D721Med (cell line): ENCODE measurements around the gene TBC1D10B.

ENCODE experiments used
- DNase-seq: peaks from one replicate; pipeline ENCODE4 v3.0.0; 2011; ENCODE audit warnings: low spot score; ENCODE audit not compliant: insufficient read length
- FAIRE-seq: peaks from 2 replicates; lab custom pipeline; 2011; peaks lifted over from hg19 to GRCh38; lab: Jason Lieb, UNC
- TF ChIP-seq, protein P1 (sequence below): IDR thresholded peaks from 2 replicates; pipeline ENCODE4 v1.5.1; 2012; ENCODE audit warnings: mild to moderate bottlenecking, control low read depth; ENCODE audit not compliant: insufficient read depth; ENCODE audit errors: missing control alignments

The TBC1D10B gene

GRCh38 chr16:30380072-30380802 is 9.9 kb upstream of the TBC1D10B start:
- FAIRE-seq (no peak), DNase-seq (no peak)
- TF ChIP-seq, protein P1, sequence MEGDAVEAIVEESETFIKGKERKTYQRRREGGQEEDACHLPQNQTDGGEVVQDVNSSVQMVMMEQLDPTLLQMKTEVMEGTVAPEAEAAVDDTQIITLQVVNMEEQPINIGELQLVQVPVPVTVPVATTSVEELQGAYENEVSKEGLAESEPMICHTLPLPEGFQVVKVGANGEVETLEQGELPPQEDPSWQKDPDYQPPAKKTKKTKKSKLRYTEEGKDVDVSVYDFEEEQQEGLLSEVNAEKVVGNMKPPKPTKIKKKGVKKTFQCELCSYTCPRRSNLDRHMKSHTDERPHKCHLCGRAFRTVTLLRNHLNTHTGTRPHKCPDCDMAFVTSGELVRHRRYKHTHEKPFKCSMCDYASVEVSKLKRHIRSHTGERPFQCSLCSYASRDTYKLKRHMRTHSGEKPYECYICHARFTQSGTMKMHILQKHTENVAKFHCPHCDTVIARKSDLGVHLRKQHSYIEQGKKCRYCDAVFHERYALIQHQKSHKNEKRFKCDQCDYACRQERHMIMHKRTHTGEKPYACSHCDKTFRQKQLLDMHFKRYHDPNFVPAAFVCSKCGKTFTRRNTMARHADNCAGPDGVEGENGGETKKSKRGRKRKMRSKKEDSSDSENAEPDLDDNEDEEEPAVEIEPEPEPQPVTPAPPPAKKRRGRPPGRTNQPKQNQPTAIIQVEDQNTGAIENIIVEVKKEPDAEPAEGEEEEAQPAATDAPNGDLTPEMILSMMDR, result no peak

DNA sequence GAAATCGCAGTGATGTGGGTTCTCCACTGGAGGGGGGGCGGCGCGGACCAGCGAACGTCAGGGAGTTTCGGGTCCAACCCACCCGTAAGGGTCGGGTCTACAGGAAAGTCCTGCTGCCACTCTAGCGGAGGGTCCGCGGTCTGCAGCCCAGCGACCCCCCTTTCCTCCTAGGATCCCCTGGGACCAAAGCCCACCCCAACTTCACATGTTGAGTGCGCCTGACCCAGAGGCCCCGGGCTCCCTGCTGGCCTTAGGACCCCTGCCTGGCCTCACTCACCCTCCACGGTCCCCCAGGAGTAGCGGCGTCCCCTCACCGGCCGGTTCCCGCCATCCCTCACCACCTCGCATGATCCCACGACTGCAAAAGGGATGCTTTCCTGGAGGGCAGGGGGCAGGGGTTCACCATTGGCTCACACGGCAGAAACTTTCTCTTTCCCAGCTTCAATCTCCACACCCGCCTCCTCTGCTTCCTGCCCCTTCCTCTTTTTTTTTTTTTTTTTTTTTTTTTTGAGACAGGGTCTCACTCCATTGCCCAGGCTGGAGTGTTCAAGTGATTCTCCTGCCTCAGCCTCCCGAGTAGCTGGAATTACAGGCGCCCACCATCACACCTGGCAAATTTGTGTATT is 9.0 kb upstream of the TBC1D10B start:
- TF ChIP-seq, protein P1, result no peak
- no peak for DNase-seq
- no peak for FAIRE-seq

DNA sequence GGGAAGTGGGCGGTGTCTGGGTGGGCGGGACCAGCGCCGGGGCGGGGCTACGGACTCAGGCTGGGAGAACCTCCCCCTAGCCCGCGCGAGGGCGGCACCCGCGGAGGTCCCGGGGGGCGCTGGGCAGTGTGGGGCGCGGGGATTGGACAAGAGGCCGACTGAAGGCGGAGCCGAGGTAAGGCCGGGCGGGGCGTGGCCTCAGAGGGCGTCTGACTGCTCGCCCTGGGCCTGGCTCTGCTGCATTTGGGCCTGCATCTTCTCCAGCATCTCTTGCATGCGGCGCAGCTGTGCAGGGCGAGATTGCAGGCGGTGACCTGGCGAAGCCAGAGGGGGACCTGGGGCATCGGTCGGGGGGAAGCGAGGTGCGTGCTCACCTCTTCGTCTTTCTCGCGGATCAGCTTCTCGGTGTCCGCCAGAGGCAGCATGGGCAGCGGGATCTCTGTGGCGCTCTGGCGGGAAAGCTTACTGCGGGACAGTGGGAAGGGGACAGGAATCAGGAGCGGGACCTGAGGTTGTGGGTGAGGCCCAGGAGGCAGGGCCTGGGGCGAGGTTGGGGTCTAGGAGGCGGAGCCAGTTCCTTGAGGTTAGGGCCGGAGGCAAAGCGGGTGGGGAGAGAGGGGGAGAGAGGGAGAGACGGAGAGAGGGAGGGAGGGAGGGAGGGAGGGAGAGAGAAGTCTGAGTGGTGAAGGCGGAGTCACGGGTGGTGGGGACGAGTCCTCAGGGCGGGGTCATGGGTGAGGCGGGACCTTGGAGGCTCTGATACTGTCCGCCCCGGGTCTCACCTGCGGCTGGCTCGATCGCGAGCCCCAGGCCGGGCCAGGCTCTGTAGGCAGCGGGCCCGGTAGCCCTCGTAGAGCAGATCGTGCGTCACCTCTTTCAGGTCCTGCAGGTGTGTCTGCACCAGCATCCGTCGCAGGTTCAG is 8.2 kb upstream of the TBC1D10B start:
- FAIRE-seq (no peak), DNase-seq (peak; percentile 91)
- TF ChIP-seq, protein P1, result peak; percentile 0

- TF ChIP-seq, protein P1, result no peak
- FAIRE-seq, result no peak
- DNase-seq, result peak; percentile 82
These were observed 7.5 kb upstream of the TBC1D10B start for GRCh38 chr16:30377812-30378235.

- no peak for DNase-seq
- FAIRE-seq, result no peak
These were observed 6.9 kb upstream of the TBC1D10B start for GRCh38 chr16:30377050-30377811.

GRCh38 chr16:30376461-30376902 is 6.2 kb upstream of the TBC1D10B start:
- FAIRE-seq (no peak), DNase-seq (no peak)
- TF ChIP-seq, protein P1, result no peak

More at GRCh38 chr16:30377050-30377811, 6.9 kb upstream of the TBC1D10B start:
- TF ChIP-seq, protein P1, result no peak
